SJSA1 (cell line): Measurements from ENCODE around the gene NEUROD1. TPM values are rescaled to one million over a fixed set of nuclear protein-coding genes. Genes with fewer than 3 reads are reported as not detected.

Experiments used
- DNase-seq, 2 experiments: peaks; one replicate each; pipeline ENCODE4 v3.0.0-alpha.2; 2015 to 2020; ENCODE audit warnings: low spot score in 2 of 2, low read depth in 1 of 2
- H3K27ac ChIP-seq: fragments of 250-450 bp; sonication (Bioruptor Pico); 2 replicates; pipeline ENCODE4 v1.5.1; 2020; ENCODE audit warnings: mild to moderate bottlenecking, moderate library complexity
- H3K27me3 ChIP-seq: fragments of 250-450 bp; sonication (Bioruptor Pico); replicated peaks from 2 replicates; pipeline ENCODE4 v1.5.1; 2020; ENCODE audit warnings: mild to moderate bottlenecking, moderate library complexity
- H3K36me3 ChIP-seq: fragments of 250-450 bp; sonication (Bioruptor Pico); 2 replicates; pipeline ENCODE4 v1.5.1; 2020; ENCODE audit warnings: mild to moderate bottlenecking
- H3K4me1 ChIP-seq: fragments of 250-450 bp; sonication (Bioruptor Pico); replicated peaks from 2 replicates; pipeline ENCODE4 v1.6.1; 2021; ENCODE audit warnings: mild to moderate bottlenecking
- H3K4me3 ChIP-seq: fragments of 250-450 bp; sonication (Bioruptor Pico); 2 replicates; pipeline ENCODE4 v1.5.1; 2020; ENCODE audit warnings: mild to moderate bottlenecking
- H3K9me3 ChIP-seq: fragments of 250-450 bp; sonication (Bioruptor Pico); replicated peaks from 2 replicates; pipeline ENCODE4 v1.5.1; 2020; ENCODE audit warnings: mild to moderate bottlenecking
- total RNA-seq: library from RNA; depleted of rRNA; stranded (reverse); fragments of >200 nt; shearing (Covaris generic); gene quantifications from 2 replicates; pipeline ENCODE4 v1.2.3, GENCODE V29; 2014

NEUROD1 gene
- total RNA-seq, 1 experiment from 2014 or later: not detected

DNA sequence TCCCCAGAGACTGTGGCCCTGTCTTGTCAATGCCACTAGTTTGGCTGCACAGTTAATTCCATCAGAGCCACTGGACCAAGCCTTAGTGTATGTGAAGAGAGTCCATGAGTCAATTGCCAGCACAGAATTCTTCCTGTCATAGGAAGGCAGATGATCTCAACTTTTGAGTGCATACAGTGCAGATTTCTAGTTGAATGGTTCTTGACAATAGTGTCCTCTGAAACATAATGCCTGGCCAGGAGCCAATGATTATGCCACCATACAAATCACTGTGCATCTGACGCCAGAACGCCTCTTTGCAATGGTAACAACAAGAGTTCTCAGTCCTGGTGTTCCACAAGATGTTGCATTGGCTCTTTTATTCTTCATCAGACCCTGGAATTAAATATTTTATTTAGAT, 7.1 kb downstream of the NEUROD1 start:
- Histone ChIP-seq H3K27me3 (peaks cover 20% of the 10 kb centered on the region), H3K4me1 (peaks cover 4% of the 10 kb centered on the region; the same call in 1 of the 2 replicates), H3K27ac (no peak overlapping the region), H3K36me3 (no peaks in the 10 kb centered on the region), H3K9me3 (peaks cover 6% of the 10 kb centered on the region; the same call in 1 of the 2 replicates), H3K4me3 (no peak overlapping the region)
- no peak for DNase-seq

DNA sequence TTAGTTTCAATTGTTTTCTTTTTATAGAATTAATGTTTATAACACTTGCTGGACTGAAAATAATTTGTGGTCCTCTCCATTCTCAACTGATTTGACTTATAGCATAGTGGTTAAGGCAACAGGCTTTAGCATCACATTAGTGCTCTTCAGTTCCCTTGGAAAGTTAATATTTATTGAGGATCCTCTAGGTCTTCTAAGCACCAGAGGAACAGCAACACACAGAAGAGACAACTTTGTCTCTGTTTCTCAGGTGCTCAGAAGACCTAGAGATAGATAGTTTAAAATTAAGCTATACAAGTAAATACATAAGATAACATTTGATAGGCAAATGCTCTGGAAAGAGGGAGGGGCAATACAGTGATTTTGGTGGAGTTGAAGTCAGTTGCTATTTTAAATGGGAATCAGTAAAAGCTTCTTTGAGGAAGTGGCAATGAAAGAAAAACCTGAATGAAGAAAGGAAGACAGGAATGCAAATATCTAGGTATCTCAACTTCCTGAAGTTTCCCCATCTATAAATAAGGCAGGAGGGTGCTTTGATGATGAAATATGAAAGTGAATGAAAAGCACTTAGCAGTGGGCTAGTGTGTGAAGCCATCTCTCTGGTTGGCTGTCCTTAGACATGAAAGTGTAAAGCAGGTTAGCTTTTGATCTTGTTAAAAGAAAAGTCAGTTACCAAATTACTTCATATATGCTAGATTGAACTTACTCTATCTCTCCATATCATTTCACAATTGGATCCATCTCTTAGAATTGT, 7.9 kb downstream of the NEUROD1 start:
- no peaks in the 10 kb centered on the region for H3K36me3 ChIP-seq
- no peak for DNase-seq
- H3K27me3 ChIP-seq: peaks cover 16% of the 10 kb centered on the region
- no peaks in the 10 kb centered on the region for H3K9me3 ChIP-seq
- H3K4me1 ChIP-seq: no peaks in the 10 kb centered on the region; the same call in 1 of the 2 replicates
- H3K4me3 ChIP-seq: no peak overlapping the region
- no peak overlapping the region for H3K27ac ChIP-seq

DNA sequence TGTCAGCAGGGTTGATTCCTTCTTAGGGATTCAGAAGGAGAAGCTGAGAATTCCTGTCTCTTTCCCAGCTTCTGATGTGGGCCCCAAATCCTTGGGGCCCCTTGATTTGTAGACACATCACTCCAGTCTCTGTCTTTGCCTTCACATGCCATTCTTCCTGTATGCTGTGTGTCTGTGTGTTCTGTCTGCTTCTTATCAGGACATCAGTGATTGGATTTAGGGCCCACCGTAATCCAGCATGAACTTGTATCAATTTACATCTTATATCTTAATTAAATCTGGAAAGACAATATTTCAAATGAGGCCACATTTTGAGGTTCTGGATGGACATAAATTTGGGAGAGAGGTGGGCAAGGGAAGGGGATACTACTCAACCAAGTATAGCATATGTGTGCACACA, 9.7 kb downstream of the NEUROD1 start:
- H3K4me1 ChIP-seq: no peaks in the 10 kb centered on the region
- no peaks in the 10 kb centered on the region for H3K36me3 ChIP-seq
- no peak overlapping the region for H3K27ac ChIP-seq
- H3K9me3 ChIP-seq: no peaks in the 10 kb centered on the region; the same call in 1 of the 2 replicates
- DNase-seq: no peak
- no peak overlapping the region for H3K4me3 ChIP-seq
- H3K27me3 ChIP-seq: peaks cover 13% of the 10 kb centered on the region

DNA sequence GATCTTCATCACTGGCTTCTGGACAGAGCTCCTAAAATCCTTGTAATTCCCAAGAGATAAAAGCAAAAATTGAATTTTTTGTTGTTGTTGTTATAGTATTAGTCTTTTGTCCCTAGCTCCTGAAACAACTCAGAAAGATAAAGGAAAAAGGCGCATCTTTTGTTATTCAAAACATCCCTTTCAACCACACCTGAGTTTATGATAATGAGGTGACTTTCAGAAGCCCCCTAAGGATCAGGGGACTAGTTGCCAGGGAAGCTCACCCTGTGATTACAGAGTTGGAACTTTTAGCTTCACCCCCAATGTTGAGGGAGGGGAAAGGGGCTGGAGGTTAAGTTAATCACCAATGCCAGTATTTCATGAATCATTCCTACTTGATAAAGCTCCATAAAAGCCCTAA, 13.1 kb downstream of the NEUROD1 start:
- H3K4me3 ChIP-seq: no peak overlapping the region
- H3K9me3 ChIP-seq: no peaks in the 10 kb centered on the region; the same call in 1 of the 2 replicates
- peaks cover 21% of the 10 kb centered on the region for H3K27me3 ChIP-seq
- DNase-seq: no peak
- H3K36me3 ChIP-seq: no peaks in the 10 kb centered on the region
- H3K4me1 ChIP-seq: no peaks in the 10 kb centered on the region
- H3K27ac ChIP-seq: no peak overlapping the region

DNA sequence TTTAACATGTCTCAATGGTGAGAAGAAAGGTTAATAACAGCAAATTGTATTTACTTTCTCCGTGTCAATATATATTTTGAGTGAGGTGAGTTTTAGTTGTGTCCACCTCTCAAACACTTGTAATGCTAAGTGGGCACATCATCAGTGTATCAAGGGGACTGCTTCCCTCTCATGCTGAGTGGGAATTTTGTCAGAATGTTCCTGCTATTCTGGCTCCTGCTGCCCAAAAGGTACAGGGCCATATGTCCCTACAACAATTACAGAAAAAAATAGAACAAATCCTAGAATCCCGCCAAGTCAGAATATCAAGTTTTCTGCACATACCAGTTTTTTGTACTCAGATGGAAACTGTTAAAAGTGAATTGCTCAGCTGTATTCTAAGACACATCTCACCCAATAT, 18.0 kb downstream of the NEUROD1 start:
- peaks cover 27% of the 10 kb centered on the region for H3K27me3 ChIP-seq
- H3K4me1 ChIP-seq: no peaks in the 10 kb centered on the region
- H3K27ac ChIP-seq: no peak overlapping the region
- no peak for DNase-seq
- no peaks in the 10 kb centered on the region for H3K36me3 ChIP-seq
- H3K9me3 ChIP-seq: no peaks in the 10 kb centered on the region; the same call in 1 of the 2 replicates
- no peak overlapping the region for H3K4me3 ChIP-seq

DNA sequence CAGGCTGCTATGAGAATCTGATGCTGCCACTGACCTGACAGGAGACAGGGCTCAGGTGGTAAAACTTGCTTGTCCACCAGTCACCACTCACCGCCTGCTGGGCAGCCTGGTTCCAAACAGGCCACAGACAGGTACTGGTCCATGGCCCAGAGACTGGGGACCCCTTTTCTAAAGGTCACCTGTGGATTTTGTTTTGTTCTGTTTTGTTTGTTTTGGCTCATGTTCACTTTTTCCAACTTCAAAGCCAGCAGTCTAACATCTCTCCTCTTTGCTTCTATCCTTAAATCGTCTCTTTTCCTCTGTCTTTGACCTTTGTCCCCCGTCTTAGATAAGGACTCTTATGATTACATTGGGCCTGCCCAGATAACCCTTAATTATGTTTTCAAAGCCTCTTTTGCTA, 20.1 kb downstream of the NEUROD1 start:
- DNase-seq: no peak
- no peaks in the 10 kb centered on the region for H3K36me3 ChIP-seq
- H3K27me3 ChIP-seq: peaks cover 43% of the 10 kb centered on the region
- H3K4me1 ChIP-seq: peaks cover 6% of the 10 kb centered on the region
- H3K4me3 ChIP-seq: no peak overlapping the region
- no peaks in the 10 kb centered on the region; the same call in 1 of the 2 replicates for H3K9me3 ChIP-seq
- no peak overlapping the region for H3K27ac ChIP-seq

DNA sequence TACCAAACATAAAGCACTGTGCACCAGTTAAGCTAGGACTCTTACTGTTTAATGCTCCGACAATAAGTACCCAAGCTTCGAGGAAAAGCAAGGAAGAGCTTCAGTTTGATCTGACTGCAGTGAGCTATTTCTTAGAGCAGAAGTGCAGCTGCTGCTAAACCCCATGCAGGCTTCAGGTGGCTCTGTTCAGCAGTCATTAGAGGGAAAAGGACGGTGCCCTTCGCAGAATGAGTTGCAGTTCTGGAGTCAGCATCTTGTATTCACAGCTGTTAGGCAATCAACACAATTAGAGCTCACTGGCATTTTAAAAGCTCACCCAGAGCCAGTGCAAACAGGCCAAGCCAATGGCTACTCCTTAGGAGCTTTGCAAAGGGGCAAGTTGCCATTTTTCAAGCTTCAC, 21.9 kb downstream of the NEUROD1 start:
- Histone ChIP-seq H3K36me3 (no peaks in the 10 kb centered on the region), H3K9me3 (no peaks in the 10 kb centered on the region; the same call in 1 of the 2 replicates), H3K4me3 (no peak overlapping the region), H3K4me1 (peaks cover 6% of the 10 kb centered on the region), H3K27me3 (peaks cover 45% of the 10 kb centered on the region), H3K27ac (no peak overlapping the region)
- DNase-seq: no peak

DNA sequence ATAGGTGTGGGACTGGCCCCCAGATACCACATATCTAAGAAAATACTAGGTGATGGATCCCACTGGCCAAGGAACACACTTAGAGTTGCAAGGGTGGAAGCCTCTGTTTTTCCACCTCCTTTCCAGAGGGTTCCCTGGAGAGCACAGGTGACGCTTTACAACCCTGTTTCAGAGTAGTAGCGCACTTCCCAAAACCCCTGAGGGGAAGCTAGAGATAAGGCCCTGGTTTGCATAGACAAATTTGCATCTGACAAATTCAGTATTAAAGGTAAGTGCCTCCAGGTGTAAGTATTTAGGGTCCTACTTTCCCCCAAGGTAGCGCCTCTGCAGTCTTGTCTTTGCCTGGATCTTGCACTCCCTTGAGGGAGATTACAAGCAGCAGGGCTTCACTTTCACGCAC, 22.9 kb downstream of the NEUROD1 start:
- Histone ChIP-seq H3K4me1 (peaks cover 6% of the 10 kb centered on the region), H3K27me3 (peaks cover 38% of the 10 kb centered on the region), H3K4me3 (no peak overlapping the region), H3K27ac (no peak overlapping the region), H3K9me3 (no peaks in the 10 kb centered on the region; the same call in 1 of the 2 replicates), H3K36me3 (no peaks in the 10 kb centered on the region)
- DNase-seq: no peak

DNA sequence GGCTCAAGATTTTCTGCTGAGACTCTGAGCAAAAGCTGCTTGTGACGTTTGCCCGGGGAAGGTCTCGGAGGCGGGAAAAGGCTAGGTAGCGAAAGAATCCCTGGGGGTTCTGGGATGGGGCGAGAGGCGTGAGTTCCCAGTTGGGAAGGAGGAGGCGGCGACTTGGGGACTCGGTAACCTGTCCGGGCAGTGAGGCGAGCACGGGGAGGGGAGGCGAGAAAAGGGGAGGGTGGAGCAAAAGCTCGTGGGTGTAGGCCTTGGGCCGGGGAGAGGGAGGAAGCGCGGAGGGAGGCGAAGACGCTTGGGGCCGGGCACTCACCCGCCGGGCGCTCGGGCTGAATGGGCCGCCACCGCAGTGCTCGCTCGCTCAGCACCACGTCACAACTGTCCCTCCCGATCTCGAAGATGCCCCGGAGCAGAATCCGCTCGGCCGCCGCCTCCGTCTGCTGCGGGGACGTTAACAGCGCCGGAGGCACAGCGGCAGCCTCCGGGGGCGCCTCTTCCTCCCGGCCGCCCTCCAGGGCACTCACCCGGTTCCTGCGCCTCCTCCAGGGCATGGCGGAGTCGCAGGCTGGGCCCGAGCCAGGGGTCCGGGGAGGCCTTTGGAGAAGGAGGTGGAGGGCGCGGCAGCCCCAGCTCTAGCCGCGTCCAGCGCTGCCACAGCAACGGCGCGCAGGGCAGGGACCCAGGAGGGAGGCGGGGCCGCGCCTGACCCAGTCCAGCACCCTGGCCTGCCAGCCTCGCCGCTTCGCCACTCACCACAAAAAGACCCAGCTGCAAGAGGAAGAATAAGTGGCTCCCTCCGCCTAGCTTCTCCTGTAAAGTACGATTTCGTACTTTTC, 23.6 kb downstream of the NEUROD1 start, which contains the start of gene CERKL:
Gene CERKL, minus strand, starts transcription at position 656 of the 842 bp plus-strand sequence. Its CDS starts 99 bp downstream, at position 557.
- peak in 1 of 2 experiments; percentile 3 for DNase-seq
- Histone ChIP-seq H3K27me3 (peaks cover 36% of the 10 kb centered on the region), H3K36me3 (no peaks in the 10 kb centered on the region), H3K4me3 (peak within 1 kb of the TSS; percentile 25), H3K9me3 (no peaks in the 10 kb centered on the region; the same call in 1 of the 2 replicates), H3K4me1 (peaks cover 6% of the 10 kb centered on the region), H3K27ac (no peak within 1 kb of the TSS)

DNA sequence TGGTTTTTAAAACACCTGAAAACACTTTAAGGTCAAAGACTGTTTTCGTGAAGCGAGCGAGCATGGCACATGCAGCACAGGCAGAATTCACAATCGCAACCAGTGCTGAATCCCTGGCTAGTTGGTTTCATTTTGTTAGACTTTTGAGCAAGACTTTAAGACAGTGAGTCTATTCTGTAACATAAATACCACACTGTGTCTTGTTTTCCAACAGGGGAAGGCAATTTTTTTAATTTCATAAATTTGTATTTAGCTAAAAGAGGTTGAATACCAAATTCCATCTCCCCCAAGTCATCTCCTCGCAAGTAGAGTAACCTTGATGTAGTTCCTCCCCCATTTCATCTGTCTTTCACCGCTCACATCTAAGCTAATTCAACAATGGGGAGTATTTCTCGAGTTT, 24.8 kb downstream of the NEUROD1 start:
- peaks cover 6% of the 10 kb centered on the region for H3K4me1 ChIP-seq
- H3K9me3 ChIP-seq: no peaks in the 10 kb centered on the region; the same call in 1 of the 2 replicates
- DNase-seq: no peak
- no peak overlapping the region for H3K27ac ChIP-seq
- H3K4me3 ChIP-seq: no peak overlapping the region
- H3K36me3 ChIP-seq: no peaks in the 10 kb centered on the region
- H3K27me3 ChIP-seq: peaks cover 36% of the 10 kb centered on the region

DNA sequence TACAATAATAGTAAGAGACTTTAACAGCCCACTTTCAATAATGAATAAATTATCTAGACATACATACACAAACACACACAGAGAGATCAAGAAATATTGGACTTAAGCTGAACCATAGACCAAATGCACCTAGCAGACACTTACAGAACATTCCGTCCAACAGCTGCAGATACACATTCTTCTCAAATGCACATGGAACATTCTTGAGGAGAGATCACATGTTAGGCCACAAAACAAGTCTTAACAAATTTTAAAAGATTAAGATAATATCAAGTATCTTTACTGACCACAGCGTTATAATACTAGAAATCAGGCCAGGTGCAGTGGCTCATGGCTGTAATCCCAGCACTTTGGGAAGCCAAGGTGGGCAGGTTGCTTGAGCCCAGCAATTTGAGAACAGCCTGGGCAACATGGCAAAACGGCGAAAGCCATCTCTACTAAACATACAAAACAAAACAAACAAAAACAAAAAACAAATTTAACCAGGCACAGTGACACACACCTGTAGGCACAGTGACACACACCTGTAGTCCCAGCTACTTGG, 30.8 kb downstream of the NEUROD1 start:
- Histone ChIP-seq H3K4me1 (no peaks in the 10 kb centered on the region), H3K36me3 (no peaks in the 10 kb centered on the region), H3K27me3 (no peaks in the 10 kb centered on the region; the same call in 1 of the 2 replicates), H3K27ac (no peak overlapping the region), H3K4me3 (no peak overlapping the region), H3K9me3 (no peaks in the 10 kb centered on the region)
- DNase-seq: no peak

DNA sequence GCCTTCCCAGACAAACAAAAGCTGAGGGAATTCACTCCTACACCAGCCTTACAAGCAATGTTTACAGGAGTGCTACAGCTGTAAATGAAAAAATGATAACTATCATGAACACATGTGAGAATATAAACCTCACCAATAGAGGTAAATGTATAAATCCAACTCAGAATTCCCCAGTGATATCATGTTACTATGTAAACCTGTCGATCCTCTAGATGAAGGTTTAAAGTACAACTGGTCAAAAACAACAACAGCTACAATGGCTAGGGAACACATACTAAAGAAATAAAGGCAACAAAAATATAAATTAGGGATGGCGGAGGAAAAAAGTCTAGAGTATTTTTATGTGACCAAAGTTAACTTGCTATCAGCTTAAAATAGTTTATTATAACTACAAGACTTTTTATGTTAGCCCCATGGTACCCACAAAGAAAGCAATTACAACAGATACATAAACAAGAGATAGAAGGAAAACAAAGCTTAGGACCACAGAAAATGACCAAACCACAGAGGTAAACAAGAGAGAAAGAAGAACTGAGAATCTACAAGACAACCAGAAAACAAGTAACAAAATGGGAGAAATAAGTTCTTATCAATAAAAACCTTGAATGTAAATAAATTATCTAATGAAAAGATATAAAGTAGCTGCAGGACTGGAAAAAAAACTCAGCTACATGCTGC, 31.7 kb downstream of the NEUROD1 start:
- Histone ChIP-seq H3K36me3 (no peaks in the 10 kb centered on the region), H3K4me1 (no peaks in the 10 kb centered on the region), H3K27me3 (no peaks in the 10 kb centered on the region; the same call in 1 of the 2 replicates), H3K4me3 (no peak overlapping the region), H3K9me3 (no peaks in the 10 kb centered on the region), H3K27ac (no peak overlapping the region)
- no peak for DNase-seq

DNA sequence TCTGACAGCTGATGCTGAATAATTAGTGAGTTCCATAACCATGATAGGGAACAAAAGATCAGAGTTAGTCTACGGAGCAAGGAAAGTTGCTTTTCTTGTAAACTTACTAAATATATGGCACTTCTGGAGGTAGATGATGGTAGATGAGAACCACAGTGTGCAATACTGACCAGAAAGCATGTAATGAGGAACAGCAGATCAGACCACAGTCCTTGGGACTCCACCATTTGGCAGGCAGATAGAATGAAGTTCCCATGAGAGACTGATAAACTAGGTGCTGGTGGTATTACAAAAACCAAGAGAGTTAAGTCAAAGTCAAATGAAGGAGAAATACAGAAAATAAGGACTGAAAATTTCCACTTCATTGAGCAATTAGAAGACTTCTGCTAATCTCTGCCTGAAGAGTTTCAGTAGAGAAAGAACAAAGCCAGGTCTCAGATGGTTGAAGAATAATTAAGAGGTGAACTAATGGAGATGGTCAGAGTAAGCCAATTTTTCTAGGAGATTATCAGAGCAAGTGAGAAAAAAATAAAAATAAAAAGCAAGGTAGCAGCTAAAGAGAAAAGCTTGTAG, 33.8 kb downstream of the NEUROD1 start:
- Histone ChIP-seq H3K27me3 (no peaks in the 10 kb centered on the region; the same call in 1 of the 2 replicates), H3K36me3 (no peaks in the 10 kb centered on the region), H3K27ac (no peak overlapping the region), H3K4me3 (no peak overlapping the region), H3K4me1 (no peaks in the 10 kb centered on the region), H3K9me3 (no peaks in the 10 kb centered on the region)
- no peak for DNase-seq
